Measurements from ENCODE around the gene PHLPP1.
A peak's percentile ranks its signal among the peaks of the same experiment; 100 is the strongest.

PHLPP1 gene

GRCh38 chr18:62812242-62812641 lies 96.9 kb downstream of the PHLPP1 start:
- DNase-seq = no peak

- DNase-seq = no peak
These were observed 97.5 kb downstream of the PHLPP1 start for GRCh38 chr18:62812876-62813275.

GRCh38 chr18:62814132-62814759 lies 98.9 kb downstream of the PHLPP1 start:
- DNase-seq = no peak

- DNase-seq = no peak
These were observed 110.0 kb downstream of the PHLPP1 start for GRCh38 chr18:62825382-62825781.

DNA sequence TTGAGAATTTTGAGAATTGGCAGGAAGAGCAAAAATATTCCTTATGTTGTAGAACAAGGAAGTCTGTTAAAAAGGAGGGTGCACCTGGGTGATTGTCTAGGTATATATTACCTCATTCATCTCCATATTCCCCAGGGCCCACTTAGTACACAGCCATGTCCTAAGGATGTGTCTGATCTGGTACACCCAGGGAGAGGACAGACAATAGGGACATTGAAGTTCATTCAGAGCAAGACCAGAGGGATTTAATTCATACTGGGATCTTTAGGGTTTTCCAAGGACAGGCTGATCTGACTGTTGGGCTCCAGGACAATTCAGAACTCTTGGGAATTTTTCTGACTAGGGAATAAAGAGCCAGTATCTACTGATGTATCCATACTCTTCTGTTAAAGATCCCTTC lies 112.1 kb downstream of the PHLPP1 start:
- peak in 1 of 2 experiments; percentile 4 for DNase-seq

- DNase-seq = no peak
These were observed 112.8 kb downstream of the PHLPP1 start for GRCh38 chr18:62828091-62828640.

DNA sequence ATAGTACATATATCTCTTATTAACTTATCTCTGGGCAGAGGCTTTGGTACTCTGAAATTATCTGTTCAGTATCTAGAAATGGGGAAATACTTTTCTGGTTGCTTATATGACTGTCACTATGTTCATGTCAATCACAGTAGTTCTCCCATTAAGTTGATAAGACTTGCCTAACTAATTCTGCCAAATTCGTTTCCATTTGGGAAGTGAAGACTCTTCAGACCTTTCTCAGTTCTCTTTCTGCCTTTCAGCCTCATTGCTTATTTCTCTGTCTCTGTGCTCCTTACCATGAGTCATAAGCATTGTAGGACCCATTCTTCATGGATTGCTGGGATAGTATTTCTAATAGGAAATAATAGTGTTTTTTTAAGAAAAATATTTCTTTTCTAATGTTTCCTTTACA lies 113.5 kb downstream of the PHLPP1 start:
- DNase-seq = no peak

DNA sequence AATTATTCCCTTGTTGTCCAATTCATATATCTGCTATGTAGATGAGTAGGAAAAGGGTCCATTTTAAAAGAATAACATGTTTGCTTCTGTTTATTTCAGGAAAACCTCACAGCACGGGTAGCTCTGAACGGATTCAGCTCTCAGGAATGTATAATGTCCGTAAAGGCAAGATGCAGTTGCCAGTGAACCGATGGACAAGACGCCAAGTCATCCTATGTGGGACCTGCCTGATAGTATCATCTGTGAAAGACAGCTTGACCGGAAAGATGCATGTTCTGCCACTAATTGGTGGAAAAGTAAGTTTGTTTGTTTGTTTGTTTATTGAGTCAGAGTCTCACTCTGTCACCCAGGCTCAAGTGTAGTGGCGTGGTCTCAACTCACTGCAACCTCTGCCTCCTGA lies 114.6 kb downstream of the PHLPP1 start:
- no peak for DNase-seq

DNA sequence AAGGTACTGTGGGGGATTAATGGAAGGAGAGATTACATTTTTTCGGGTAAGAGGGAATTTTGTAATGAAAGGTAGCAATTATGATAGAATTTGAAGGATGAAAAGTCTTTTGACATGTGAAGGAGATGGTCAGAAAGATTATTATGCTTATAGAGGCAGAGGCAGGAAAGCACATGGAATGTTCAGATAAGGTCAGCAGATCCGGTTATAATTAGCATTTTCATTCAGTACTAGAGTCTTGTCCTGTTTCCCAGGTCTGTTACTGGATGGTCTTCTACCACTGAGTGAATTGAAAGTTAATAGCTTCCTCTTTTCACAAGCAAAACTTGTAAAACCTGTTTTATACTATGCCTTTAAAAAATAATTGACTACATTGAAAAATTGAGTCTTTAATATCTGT lies 116.9 kb downstream of the PHLPP1 start:
- DNase-seq = no peak

DNA sequence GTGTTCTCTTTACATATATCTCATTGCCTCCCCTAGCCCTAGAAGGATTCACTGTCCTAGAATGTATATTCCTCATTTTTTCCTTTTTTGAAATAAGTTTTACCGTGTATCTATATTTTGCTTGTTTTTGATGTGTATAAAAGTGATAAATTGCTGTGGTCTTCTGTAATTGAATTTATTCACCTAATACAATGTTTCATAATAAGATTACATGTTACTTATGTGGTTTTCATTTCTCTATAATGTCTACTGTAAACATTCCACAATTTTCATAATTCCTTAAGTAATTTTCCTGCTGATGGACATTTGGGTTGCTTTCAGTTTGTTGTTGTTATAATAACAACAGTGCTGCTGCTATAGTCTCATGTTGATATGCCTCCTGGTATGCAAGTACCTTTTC lies 118.2 kb downstream of the PHLPP1 start:
- DNase-seq = no peak

DNA sequence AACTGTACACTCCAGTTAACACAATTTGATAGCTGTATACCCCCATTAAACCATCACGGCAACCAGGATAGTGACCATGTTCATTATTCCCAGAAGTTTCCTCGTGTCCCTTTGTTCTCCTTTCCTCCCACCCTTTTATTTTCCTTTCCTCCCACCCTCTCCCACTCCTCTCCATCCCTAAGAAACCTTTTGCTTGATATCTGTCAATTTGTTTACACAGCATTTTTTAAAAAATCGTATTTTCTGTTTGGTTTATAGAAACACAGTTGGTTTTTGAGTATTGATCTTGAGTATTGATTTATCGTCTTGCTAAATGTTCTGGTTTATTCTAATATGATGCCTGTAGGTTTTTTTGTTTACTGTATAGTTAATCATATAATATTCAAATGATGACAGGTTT lies 119.4 kb downstream of the PHLPP1 start:
- DNase-seq = no peak

- no peak for DNase-seq
These were observed 121.7 kb downstream of the PHLPP1 start for GRCh38 chr18:62837011-62837410.

- DNase-seq = no peak
These were observed 123.2 kb downstream of the PHLPP1 start for GRCh38 chr18:62838475-62839098.

- DNase-seq = no peak
These were observed 124.8 kb downstream of the PHLPP1 start for GRCh38 chr18:62839874-62840713.

- no peak for DNase-seq
These were observed 126.1 kb downstream of the PHLPP1 start for GRCh38 chr18:62841405-62841804.

DNA sequence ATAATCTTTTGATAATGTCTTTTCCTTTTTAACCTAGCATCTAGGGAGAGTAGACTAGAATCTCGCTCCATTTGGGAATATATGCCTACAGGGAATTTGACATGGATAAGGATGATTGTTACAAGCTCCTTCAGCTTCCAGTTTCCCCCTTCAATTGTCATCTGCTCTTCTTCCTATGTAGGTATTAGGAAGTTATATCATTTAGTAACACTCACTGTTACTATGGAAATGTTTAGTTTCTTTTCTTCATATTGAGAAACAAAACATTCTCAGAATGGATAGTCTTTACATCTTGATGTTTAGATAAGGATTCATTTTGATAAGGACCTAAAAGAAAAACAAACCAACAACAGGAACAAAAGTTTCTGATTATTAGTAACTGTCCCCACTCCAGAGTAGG lies 127.6 kb downstream of the PHLPP1 start:
- DNase-seq = no peak

GRCh38 chr18:62844850-62845643 lies 129.7 kb downstream of the PHLPP1 start:
- no peak for DNase-seq

DNA sequence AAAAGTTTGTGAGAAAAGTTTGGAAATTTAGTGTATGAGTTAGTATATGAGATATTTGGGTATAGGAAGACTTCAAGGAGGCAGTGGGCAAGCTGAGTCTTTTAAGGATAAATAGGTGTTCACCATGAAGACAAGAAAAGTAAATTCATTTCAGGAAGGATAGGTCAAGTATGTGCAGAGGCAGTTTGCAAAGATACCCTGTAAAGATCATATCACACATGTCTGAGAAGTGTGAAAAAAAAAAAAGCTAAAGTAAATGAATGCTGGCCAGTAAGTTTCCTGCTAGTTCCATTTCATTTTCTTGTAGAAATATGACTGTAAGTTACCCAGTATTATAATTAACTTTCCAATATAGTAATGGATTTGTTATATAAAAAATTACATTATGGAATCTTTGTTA lies 131.0 kb downstream of the PHLPP1 start:
- no peak for DNase-seq

DNA sequence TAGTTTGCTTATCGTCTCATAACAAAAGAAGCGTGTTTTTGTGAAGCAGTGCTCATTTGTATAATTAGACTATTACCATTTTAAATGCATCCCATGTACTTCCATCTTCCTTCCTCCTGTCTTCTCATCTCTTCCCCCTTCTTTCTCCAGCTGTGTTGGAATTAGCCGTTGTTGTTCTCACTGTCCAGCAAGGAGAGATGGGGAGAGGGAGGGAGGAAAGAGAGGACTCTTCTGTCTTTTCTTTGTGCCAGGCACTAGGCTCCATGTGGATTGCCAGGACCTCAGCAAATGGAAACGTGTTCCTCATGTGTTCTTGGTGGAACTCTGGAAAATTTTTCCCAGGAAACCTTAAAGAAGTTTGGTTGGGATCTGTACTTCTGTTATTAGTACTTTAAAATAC lies 131.7 kb downstream of the PHLPP1 start:
- DNase-seq = no peak

DNA sequence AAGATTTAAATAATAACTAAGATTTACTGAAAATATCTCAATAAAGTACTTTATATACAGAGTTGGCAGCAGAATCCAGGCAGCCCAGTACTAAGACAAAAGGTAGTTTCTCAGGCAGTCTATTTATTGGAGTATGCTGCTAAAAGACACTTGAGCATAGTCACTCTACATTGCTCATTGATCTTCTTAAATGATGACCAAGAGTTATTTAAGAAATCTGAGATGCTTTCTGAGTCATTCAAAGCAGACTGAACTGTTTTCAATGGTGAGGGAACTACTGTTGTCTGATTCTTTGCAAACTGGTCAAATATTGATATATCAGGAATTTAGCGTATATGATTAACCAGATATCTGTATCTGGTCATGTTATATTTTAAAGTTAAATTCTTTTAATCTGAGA lies 133.6 kb downstream of the PHLPP1 start:
- no peak for DNase-seq

GRCh38 chr18:62850619-62851306 lies 135.4 kb downstream of the PHLPP1 start:
- DNase-seq = no peak

DNA sequence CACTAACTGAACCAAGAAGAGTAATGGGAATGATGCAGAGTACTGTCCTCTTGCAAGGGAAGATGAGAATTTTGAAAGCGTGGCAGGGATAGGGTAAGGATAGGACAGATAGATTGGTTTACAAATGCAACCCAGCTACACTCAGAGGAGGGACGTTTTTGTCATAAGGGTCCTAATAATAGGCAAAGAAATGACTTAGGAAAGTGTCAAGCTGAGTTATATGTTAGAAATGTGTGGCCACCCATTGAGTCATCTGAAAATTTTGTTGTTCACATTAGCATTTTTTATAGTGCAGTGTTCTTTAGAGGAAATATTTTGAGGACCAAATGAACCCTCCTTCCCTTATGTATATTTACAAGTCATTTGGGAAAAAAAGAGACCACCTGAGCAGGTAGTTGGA lies 137.5 kb downstream of the PHLPP1 start:
- DNase-seq = no peak

Data from NCI-H187 (cell line).